Dedifferentiated amniotic fluid mesenchymal stem cell (primary cell): ENCODE measurements around the gene GALNT9.
"Not testable (repeated sequence)": the region's sequence is repeated elsewhere in the genome, so short reads cannot be mapped to it uniquely, and the experiment has no call there.

Experiments used
- DNase-seq: peaks from one replicate; pipeline ENCODE4 v3.0.0-alpha.2; 2016; ENCODE audit errors: extremely low spot score

GALNT9 gene

DNA sequence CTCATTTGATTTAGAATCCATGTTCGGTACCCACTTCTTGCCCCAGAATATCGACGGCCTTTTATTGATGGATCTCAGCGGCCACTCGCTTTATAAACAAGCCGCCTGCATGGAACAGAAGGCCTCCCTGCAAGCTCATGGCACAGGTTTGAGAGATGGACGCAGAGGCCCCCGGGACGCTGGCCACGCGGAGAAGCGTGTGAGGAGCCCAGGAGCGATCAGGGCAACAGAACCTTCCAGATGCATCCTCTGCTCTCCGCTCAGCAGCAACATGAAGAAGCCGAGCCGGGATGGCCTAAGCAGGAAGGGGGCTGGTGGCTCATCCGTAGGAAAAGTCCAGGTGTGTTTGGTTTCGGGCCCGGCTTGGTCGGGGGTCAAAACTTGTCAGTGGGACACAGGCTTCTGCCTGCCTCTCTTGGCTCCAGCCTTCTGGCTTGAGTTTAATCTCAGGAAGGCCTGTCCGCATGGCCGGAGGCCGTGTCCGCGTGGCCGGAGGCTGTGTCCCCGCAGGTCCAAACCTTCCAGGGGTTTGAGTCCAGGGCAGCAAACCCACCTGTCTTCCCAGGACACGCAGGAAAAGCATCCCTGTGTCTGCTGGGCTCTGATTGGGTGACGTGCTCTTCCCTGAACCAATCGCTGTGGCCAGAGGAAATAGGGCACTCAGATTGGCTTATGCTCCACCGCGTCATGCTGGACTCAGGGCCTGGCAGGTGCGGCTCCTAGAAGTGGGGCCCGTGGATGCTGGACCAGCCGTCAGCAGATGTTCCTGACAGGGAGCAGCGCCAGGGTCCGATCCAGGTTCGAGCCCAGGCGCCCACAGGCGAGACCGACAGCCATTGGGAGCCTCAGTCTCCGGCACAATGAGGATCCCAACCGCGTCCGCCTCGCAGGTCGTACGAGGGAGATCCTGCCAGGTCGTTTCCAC is 65.0 kb downstream of the GALNT9 start:
- no peak for DNase-seq

DNA sequence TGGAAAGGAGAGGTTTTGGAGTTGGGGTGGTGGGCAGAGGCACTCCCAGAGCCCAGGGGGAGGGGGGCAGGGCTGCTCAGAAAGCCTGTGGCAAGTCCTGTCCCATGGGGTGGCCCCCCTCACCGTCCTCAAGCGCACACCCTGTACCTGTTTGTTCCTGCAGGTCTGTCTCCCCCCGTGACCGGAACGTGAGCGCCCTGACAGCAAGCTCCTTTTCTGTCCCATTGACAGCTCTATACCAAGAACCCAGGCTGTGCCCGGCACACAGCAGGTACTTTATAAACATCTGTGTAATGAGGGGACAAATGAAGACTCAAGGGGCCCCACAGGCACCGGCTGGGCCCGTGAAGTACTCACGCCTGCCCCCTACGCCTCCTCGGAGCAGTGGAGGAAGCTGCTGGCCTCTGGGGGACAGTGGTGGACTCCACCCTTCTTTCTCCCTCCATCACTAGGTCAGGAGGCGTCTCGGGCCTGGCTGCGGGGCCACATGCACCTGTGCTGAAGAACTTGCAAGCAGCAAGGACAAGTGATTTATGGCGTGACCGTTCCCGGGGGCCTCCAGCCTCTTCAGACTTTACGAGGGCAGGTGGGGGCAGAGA is 65.8 kb downstream of the GALNT9 start:
- no peak for DNase-seq

DNA sequence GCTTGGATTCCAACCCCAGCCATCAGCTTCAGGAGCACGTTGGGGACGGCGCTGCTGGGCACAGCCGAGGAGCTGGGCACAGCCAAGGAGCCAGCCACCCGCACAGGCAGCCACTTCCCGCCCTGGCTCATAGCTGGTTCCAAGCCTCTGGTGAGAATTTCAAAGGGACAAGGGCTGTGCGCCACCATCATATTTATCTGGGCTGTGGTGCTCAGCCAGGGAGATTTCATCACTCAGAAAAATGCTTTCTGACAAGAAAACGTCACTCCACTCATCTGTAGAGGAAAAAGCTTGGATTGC is 66.4 kb downstream of the GALNT9 start:
- DNase-seq, result no peak

DNA sequence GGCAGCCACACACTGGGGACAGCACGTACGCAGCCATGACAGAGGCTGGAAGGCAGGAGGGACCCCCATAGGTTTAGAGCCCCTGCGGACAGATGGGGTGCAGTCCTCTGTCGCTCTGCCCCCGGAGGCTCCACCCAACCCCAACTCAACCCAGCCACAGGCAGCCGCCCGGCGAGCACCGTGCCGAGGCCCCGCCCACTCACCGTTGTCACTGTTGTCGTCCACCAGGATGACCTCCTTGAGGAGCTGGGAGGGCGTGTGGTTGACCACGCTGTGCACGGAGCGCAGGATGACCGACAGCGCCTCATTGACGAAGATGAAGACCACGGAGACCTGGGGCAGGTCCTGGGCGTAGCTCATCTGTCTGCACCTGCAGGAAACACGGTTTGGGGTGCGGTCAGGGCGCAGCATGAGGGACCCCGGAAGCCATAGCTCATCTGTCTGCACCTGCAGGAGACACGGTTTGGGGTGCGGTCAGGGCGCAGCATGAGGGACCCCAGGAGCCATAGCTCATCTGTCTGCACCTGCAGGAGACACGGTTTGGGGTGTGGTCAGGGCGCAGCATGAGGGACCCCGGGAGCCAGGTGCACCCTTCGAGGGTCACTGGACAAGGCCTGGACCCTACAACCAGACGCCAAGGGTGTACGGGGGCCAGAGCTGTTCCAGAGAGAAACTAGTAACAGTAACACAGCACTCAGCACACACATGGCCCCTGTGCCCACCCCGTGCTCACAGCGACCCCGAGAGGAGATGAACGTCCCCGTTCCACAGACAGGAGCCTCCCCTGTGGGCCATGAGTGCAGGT is 66.9 kb downstream of the GALNT9 start:
- no peak for DNase-seq

GRCh38 chr12:132261328-132262138 is 67.9 kb downstream of the GALNT9 start:
- DNase-seq, result no peak

GRCh38 chr12:132260721-132261120 is 68.7 kb downstream of the GALNT9 start:
- DNase-seq, result no peak

- DNase-seq, result no peak
Observed at GRCh38 chr12:132259872-132260695, 69.3 kb downstream of the GALNT9 start.

DNA sequence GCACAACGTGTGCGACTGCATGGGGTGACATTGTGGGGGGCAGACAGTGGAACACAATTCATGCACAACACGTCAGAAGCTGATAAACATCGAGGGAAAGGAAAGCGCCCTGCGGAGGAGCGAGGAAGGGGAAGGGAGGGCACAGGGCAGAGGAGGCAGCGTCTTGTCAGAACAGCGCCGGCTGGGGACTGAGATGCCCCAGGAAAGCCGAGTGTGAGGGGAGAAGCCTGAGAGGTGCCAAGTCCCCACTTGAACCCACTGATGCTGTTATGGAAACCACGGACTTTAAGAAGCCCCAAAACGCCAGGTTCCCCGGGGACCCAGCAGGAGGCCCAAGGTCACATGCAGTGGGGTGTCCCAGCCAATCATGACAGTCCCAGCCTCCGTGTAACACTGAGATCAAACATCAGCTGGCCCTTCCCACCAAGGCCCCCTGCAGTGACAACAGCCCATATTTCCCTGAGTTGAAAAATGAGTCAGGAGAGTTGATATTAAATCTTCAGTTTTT is 70.0 kb downstream of the GALNT9 start:
- DNase-seq, result no peak

DNA sequence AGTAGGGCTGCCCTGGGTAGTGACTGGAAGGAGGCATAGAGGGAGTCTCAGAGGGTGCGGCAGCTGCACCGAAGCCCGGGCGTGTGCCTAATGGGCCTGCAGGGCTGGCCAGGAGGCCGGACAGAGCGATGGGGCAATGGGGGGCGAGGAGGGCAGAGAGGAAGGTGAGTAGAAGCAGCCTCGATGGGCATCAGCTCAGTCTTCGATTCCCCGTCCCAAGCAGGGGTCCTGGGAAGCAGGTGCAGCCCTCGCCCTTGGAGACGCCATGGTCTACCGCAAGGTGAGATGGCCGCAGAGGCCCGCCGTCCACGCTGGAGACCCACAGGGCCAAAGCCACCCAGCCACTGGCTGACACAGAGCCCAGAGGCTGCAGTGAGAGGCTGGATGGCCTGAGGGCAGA is 70.8 kb downstream of the GALNT9 start:
- no peak for DNase-seq

DNA sequence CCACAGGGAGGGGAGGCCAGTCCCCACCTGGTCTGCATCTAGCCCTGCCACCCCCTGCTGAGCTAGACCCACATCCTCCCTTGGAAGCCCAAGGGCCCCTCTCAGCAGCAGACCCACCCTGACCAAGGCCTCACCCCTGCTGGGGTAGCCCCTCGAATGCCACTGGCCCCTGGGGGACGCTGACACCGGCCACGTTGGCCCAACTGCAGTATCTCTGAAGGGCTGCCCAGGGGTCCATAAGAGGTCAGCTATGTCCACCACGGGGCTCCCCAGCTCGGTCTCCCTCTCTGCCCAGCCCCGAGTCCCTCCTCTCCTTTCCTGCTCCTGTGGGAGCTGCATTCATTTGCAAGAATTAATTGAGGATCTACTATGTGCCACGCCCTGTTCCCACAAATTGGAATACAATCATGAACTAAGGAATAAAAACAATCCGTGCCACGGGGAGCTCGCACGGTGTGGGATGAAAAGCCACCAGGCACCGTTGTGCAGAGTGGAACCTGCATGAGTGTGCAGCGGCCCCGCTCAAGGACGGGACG is 71.4 kb downstream of the GALNT9 start:
- DNase-seq, result no peak

GRCh38 chr12:132257206-132257954 is 72.0 kb downstream of the GALNT9 start:
- DNase-seq, result no peak

- DNase-seq, result no peak
Observed at GRCh38 chr12:132256646-132257045, 72.7 kb downstream of the GALNT9 start.

DNA sequence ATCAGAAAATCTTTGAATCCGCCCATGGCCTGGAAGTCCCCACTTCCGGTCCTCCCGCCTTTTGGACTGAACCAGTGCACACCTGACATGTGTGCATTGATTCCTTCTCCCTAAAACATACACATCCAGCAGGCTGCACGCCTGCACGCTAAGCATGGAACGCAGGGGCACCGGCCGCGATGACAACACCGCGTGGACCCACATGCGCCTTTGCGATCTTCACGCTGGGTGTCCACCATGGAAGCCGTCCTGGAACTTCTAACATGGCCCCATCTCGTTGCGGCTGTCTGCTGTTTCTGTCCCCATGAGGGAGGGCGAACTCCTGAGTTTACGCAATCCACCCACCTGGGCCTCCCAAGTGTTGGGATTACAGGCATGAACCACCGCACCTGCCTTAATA is 73.7 kb downstream of the GALNT9 start:
- DNase-seq, result no peak

DNA sequence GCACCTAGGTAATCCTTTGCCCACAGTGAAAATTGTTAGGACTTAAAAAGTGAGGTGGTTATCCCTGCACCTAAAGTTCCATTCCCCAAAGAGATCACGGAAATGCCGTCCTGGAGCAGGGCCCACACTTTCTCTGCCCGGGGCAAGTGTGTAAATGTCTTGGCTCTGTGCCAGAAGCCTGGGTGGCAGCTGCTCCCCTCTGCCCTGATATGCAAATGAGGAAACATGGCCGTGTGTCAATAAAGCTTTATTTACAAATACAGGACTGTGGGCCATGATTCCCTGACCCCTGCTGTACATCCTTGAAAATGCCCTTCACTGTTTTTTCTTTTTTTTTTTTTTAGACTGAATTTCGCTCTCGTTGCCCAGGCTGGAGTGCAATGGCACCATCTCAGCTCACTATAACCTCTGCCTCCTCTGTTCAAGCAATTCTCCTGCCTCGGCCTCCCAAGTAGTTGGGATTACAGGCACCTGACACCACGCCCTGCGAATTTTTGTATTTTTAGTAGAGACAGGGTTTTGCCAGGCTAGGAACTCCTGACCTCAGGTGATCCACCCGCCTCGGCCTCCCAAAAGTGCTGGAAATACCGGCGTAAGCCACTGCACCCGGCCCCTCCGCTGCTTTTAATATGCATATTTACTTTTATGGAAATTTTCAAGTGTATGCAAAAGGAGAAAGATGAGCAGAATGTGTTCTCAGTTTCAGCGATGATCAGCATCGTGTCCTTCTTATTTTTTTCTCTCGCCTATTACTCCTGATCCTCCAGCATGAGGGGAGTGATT is 75.5 kb downstream of the GALNT9 start:
- DNase-seq, result no peak

- DNase-seq, result not testable (repeated sequence)
Observed at GRCh38 chr12:132252981-132253380, 76.4 kb downstream of the GALNT9 start.

DNA sequence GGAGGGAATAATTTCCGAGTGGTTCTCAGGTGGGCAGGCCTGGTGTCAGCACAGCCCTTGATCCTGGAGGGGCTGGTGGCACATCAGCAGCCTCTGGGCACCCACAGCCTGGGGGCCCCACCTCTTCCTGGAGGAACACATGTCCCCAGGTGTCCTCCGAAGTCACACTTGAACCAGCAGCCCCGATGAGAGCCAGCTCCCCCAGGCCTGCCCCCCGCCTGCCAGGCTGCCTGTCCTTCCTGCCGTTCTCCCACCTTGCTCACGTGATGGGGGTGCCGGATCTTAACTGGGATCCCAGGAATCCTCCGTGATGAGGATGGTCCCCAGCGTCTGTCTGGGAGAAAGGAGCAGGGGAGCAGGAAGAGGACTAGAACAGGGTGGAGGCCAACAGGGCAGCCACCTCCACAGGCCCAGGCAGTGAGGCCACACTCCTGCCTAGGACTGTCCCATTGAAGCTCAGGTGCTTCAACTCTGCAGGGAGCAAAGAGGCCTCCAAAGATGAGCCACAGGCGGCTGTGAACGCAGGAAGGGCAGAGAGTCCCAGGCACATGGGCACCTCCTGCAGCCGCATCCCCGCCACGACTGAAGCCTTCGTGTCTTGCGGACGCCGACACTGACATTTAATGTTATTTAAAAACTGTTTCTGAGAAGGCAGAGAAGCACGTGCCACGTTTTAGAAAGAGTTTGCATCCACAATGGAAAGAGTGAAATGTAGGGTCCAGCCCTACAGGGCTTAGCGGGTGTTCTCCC is 77.5 kb downstream of the GALNT9 start:
- DNase-seq, result no peak

- DNase-seq, result no peak
Observed at GRCh38 chr12:132251310-132251709, 78.1 kb downstream of the GALNT9 start.

DNA sequence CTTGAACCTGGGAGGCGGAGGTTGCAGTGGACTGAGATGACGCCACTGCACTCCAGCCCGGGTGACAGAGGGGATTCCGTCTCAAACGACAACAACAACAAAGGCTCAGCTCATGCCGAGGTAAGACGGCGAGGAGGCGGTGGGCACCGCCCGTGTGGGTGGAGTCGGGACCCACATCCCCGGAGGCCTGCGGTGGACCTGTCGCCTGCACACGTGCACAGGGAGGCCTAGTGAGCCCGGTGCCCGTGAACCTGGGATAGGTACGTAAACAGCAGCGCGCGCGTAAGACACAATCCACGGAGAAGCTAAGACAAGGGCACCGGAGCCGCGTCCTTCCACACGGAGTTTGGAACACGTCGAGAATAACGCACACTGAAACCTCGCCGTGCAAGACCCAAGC is 78.7 kb downstream of the GALNT9 start:
- DNase-seq, result no peak
